ELF-1 (cell line): ENCODE results near the gene DUSP2.
A peak's percentile ranks its signal among the peaks of the same experiment; 100 is the strongest.

Source experiments
- DNase-seq: peaks from one replicate; pipeline ENCODE4 v3.0.0-alpha.2; 2016; ENCODE audit warnings: low read depth, low spot score

Gene DUSP2

DNA sequence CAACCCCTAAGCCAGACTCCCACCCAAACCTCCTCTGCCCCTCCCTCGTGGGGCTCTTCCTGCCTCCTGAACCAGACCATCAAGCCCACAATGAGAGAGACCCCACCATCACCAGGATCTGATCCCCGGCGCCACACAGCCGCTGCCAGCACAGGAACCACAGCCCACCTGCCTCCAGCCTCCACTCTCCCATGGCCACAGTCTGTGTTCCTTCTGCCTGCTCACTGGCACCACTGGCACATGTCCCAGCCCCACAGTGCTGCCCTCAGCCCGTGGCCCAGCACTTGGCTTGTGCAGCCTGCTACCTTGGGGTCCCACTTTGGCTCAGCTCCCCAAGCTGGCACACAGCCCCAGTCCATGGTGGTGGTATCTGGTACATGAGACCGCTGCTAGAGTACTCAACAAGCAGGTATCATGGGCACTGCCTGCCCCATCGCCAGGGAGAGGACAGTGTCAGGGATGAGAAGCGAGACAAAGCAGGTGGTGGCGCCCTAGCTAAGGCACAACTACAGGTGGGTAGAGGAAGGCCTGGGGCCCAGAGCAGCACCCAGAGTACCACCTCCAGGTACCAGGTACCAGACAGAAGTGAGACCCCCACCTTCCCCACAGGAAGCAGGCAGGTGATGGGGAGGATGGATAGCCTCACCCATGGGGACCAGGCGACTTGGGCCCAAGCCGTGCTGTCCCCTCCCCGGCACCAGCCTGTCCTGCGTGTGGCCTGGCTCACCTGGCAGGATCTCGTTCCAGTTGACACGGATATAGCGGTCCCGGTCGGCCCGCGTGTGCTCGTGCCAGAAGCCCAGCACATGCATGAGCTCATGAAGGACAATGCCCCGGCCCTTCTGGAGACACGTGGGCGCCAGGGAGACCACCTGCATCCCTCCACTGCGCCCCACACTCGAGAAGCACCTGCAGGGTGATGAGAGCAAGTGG lies 13.2 kb downstream of the DUSP2 start:
- DNase-seq, result no peak

DNA sequence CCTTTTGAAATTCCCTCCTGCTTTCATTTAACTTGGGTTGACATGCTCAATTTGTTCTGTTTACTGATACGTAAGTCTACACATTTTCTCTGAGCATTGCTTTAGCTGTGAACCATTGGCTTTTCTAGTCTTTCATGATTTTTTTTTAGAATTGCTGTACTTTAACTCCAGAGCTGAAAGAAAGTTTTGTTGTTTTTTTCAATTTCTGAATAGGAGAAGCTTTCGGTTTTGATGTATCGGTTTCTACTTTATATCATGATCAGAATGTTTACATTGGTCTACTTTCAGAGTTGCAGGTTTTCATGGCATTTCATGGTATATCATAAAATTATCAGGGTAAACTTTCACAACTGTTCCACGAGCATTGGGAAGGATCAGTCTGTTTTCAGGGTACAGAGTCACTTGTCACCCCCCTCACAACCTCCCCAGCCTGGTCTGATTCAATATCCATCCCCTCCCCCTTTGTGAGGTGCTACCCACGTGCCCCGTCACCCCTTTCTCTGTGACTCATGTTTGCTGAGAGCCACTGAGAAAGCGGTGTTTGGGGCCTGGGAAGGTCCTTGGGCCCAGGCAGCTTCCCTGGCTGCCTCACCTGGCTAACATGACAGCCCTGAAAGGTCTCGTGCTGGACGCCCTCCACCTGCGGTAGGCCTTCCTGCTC lies 14.0 kb downstream of the DUSP2 start:
- no peak for DNase-seq

DNA sequence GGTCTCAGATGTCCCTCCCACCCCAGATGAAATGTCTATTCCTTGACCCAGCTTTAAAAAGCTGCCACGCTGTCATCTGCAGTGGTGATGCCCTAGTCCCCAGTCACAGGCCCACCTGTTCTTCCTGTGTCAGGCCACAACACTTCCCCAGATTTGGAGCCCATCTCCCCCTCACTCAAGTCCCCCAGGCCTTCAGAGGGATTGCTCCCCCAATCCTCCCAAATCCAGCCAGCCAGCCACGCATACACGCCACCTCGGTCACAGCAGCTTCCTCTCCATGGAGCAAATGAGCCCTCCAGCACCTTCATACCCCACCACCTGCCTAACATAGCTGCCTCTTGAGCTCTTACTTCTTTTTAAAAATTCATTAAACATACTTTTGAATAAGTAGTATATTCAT lies 14.8 kb downstream of the DUSP2 start:
- DNase-seq, result no peak

- no peak for DNase-seq
Measured at GRCh38 chr2:96129528-96130120, 15.6 kb downstream of the DUSP2 start.

GRCh38 chr2:96128456-96128855 lies 16.8 kb downstream of the DUSP2 start:
- DNase-seq, result no peak

GRCh38 chr2:96124406-96125265 lies 20.6 kb downstream of the DUSP2 start:
- no peak for DNase-seq

- no peak for DNase-seq
Measured at GRCh38 chr2:96123936-96124335, 21.3 kb downstream of the DUSP2 start.

DNA sequence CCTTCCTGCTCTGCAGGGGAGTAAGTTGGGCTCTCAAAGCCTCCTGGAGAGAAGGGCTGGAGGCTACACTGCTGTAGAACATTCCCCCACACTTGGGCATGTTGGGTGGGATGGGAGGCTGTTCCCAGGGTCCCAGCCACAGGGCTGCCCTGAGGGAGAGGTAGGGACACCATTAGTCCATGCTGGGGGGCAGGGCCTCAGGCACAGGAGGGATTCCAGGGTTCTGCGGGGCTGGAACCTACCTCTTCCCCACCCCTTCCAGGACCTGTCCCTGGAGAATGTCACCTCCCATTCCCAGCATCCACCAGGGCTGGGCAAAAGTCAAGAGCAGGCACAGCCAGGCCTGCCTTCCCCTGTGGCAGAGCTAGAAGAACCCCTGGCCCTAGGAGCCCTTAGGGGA lies 21.9 kb downstream of the DUSP2 start:
- DNase-seq, result no peak

DNA sequence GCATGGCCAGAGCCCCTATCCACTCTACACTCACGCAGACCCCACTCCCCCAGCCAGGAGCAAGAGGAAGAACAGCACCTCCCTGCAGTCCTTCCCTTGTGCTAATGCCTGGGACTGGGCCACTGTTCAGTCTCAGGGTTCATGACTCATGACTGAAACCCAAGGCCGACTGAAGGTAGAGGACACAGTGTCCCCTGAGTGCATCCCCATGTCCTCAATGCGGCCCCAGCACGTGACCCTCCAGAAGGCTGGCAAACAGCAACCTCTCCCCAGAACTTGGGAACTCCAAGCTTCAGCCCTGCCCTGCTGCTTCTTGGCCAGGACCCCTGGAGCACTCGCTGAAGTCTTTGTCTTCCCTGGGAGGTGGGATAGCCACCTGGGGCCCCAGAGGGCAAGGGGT lies 22.8 kb downstream of the DUSP2 start:
- no peak for DNase-seq

DNA sequence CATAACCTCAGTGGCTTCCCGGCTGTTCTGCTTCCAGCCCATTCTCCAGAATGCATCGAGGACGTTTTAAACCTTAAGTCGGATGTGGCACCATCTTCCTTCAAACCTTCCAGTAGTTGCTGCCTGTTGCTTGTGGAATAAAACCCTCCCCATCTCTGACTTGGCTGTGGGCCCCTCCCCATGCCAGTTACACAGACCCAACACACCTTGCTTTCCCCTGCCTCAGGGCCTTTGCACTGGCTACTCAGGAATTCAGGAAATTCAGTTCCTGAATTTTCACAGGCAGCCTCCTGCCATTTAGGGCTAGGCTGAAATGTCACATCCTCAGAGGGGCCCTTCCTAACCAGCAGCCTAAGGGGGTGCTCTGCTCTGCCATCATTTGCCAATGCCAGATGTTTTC lies 23.8 kb downstream of the DUSP2 start:
- peak; percentile 32 for DNase-seq

DNA sequence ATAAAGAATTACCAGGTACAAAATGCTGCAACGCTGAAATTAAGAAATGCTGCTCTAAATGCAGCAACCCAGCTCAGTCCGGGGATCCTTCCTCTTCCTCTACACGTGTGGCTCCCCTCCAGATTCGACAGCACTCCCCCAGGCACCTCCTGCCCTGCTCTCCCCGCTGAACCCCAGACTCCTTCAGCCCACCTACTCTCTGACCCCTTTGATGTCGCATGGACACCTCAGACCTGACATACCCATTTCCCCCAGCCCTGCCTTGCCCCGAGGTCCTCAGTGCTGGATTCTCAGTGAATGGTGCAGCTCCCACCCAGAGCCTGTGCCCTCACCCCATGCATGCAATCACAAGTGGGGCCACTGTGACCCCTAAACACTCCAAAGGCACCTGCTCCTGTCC lies 24.2 kb downstream of the DUSP2 start:
- DNase-seq, result no peak

DNA sequence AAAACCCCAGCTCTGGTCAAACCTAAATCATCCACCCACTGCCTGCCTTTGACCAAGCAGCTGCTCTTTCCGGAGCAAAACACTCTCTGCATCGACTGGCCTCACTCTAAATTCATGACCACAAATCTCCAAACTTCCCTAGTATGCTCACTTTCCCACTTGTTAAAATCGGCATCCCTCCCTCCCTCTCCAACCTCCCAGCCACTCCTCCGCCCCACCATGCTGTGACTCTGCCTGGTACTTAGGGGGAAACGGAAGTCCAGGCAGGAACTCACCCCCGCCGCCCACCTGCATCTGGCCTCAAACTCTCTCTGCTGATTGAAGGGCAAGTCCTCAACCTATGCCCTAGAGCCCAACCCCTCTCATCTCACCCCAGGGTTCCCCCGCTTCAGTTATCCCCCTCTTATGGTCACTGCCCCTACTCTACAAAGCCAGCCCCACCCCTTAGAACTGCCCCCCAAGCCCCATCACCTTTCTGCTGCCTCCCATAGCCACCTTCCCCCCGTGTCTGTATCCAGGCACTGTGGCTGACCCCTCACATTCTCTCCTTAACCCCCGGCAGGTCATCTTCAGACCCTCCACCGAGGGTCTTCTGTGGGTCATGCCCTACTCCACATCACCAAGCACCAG lies 25.0 kb downstream of the DUSP2 start:
- no peak for DNase-seq

DNA sequence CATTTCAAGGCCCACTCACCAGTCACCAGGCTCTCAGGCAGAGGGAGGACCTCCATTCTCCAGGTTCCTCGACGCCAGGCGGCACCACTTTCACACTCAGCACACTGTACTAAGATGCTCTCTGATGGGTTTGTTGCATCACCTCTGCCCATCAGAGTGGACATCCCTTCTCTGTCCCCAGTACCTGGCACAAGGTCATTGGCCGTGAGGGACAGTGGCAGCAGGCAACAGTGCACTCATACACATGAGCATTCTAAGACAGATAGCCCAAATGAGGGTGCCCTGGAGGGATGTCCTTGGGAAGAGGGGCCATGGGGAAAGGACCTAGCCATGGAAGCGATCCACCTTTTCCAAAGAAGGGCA lies 25.9 kb downstream of the DUSP2 start:
- DNase-seq, result no peak

GRCh38 chr2:96118698-96119388 lies 26.4 kb downstream of the DUSP2 start:
- DNase-seq, result no peak

DNA sequence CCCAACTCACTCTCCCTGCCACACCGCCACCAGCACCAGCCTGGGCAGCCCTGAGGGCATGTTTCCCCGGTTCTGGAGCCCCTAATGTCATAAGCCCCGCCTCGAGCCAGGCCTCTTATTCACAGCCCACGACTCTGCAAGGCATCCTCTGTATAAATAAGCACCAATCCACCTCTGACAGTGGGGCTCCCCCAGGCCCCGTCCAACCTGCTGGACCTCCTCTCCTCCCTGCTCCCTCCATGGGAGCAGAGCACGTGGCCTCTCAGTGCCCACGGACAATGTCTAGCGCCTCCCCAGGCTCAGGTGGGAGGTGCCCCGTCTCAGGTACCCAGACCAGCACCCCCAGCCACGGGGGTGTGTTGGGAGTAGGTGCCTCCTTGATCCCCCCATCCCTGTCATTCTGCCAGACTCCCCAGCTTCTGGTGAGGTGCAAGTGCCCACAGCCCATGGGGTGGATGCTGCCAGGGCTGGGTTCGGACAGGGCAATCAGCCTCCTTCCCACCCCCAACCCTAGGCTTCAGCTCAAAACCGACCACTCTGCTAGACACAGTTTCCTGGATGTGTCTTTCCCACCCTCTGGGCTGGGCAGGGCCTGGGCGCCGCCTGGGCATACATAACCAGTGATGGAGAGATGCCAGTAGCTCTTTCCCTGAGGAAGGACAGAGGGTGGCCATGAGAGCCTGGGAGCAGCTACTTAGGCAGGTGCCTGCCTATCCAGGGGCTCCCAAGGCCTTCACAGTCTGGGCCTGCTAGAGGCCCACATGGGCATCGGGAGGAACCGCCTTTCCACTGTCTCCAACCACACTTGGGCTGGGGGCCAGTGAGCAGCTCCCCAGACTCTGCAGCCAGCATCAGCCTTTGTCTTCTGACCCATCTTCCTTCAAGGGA lies 27.3 kb downstream of the DUSP2 start:
- peak; percentile 27 for DNase-seq

GRCh38 chr2:96116879-96117533 lies 28.2 kb downstream of the DUSP2 start:
- peak; percentile 63 for DNase-seq

DNA sequence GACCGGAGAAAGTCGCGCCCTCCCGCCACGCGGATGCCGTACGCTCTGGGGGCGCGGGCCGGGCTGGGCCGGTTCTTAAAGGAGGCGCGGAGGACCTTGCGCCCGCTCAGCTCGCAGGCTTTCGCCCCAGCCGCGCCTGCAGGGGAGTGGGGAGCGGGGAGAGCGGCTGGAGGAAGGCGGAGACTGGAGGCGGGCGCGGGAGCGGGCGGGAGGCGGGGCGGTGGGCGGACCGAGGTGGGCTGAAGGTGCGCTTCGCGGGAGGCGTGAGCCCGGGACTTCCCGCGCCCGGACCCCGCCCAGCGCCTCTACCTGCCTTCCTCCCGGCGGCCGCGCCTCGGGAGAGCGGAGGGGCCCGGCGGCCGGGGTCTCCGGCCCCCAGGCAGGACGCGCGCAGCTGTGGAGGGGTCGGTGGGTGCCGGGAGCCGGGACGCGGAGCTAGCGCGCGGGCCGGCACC lies 28.8 kb downstream of the DUSP2 start, which contains the start of gene ADRA2B:
ADRA2B (minus strand) TSS at position 148 of the 455 bp plus-strand sequence. CDS start 422 bp downstream, outside the sequence.
- peak; percentile 62 for DNase-seq

DNA sequence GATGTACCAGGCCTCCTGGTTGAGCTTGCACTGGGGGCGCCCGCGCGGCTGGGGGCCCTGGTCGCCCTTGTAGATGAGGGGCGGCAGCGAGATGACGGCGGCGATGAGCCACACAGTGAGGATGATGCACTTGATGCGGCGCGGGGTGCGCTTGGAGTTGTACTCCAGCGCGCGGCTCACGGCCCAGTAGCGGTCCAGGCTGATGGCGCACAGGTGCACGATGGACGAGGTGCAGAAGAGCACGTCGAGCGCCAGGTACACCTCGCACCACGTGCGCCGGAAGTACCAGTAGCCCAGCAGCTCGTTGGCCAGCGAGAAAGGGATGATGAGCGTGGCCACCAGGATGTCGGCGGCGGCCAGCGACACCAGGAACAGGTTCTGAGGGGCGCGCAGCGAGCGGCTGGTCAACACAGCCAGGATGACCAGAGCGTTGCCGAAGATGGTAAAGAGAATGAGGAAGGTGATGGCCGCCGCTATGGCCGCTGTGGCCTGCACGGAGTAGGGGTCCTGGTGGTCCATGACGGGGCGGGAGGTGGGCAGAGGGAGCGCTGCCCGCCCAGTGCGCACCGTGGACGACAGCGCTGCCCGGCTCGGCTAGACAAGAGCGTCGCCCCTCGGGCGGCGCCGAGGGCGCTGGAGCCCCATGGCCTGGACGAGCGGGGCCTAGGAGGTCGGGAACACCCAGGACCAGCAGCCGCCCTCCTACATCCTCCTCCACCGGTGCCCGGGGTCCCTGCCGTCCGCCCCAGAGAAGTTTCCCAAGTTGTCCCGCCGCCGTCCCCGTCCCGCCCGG lies 29.4 kb downstream of the DUSP2 start:
- peak; percentile 53 for DNase-seq
